A549 (cell line): ENCODE data around the gene ZNHIT2. TPM values are rescaled to one million over a fixed set of nuclear protein-coding genes. Genes with fewer than 3 reads are reported as not detected.
A peak's percentile ranks its signal among the peaks of the same experiment; 100 is the strongest.
"Not testable (repeated sequence)": the region's sequence is repeated elsewhere in the genome, so short reads cannot be mapped to it uniquely, and the experiment has no call there.

Experiments
- ATAC-seq, 2 experiments: fragments of 200-7000 bp in 1 of 2; fragments of >200 bp in 1 of 2; cut with Nextera tagmentation in 1 of 2; cut with Tn5 transposase in 1 of 2; 3 replicates each; pipeline versions ENCODE4 v1.8.0 to v1.9.1; 2018 to 2020; ENCODE audit warnings: mild to moderate bottlenecking in 1 of 2, moderate library complexity in 1 of 2
- CTCF ChIA-PET: fragments of 300-600 bp; sonication (Branson Sonifier 250); formaldehyde crosslinking; extraction: SDS; loops from one replicate; lab custom pipeline; 2021; ENCODE audit warnings: antibody characterized with exemption, inconsistent platforms; lab: Yijun Ruan, JAX
- POLR2A ChIA-PET: fragments of 350-600 bp; formaldehyde crosslinking; extraction: SDS; loops from one replicate; lab custom pipeline; 2021; ENCODE audit warnings: antibody characterized with exemption, inconsistent platforms; lab: Yijun Ruan, JAX
- DNase-seq, 2 experiments: peaks; one replicate each; pipeline versions ENCODE4 v3.0.0 to v3.0.0-alpha.2; 2011 to 2016; ENCODE audit warnings: low read depth in 1 of 2, low spot score in 1 of 2
- FAIRE-seq: peaks from 2 replicates; lab custom pipeline; 2011; peaks lifted over from hg19 to GRCh38; lab: Jason Lieb, UNC
- H3K27ac ChIP-seq, 2 experiments: fragments of >200 bp; sonication (Bioruptor Twin); formaldehyde crosslinking; 3 replicates each; pipeline ENCODE4 v1.5.1; 2016 to 2017
- H3K4me1 ChIP-seq: fragments of >200 bp; sonication (Bioruptor Twin); formaldehyde crosslinking; 3 replicates; pipeline ENCODE4 v1.6.1; 2016
- H3K4me2 ChIP-seq: fragments of >200 bp; sonication (Bioruptor Twin); formaldehyde crosslinking; 3 replicates; pipeline ENCODE4 v1.6.1; 2016
- H3K4me3 ChIP-seq: fragments of >200 bp; sonication (Bioruptor Twin); formaldehyde crosslinking; 3 replicates; pipeline ENCODE4 v1.5.1; 2016
- H3K9me3 ChIP-seq: fragments of >200 bp; sonication (Bioruptor Twin); formaldehyde crosslinking; 3 replicates; pipeline ENCODE4 v1.6.1; 2016
- BCL3 ChIP-seq: fragments of >200 bp; sonication (Bioruptor Twin); formaldehyde crosslinking; IDR thresholded peaks from 3 replicates; pipeline ENCODE4 v1.6.1; 2016
- CEBPB ChIP-seq, 2 experiments: fragments of >200 bp in 1 of 2; sonication (Bioruptor Twin) in 1 of 2; formaldehyde crosslinking in 1 of 2; IDR thresholded peaks; 2 replicates each; pipeline ENCODE4 v1.6.1; 2012 to 2016
- FOSL2 ChIP-seq, 2 experiments: fragments of 450-650 bp in 1 of 2; fragments of >200 bp in 1 of 2; sonication (Bioruptor Twin) in 1 of 2; formaldehyde crosslinking; IDR thresholded peaks; 2 replicates each; pipeline versions ENCODE4 v1.5.0 to v1.6.1; 2016 to 2020; ENCODE audit warnings: mild to moderate bottlenecking in 1 of 2, moderate library complexity in 1 of 2
- FOXS1 ChIP-seq: fragments of 250-450 bp; sonication (Bioruptor Pico); IDR thresholded peaks from 2 replicates; pipeline ENCODE4 v1.5.0; 2020; ENCODE audit warnings: mild to moderate bottlenecking, moderate library complexity
- HDAC2 ChIP-seq: fragments of 200-600 bp; sonication (generic); IDR thresholded peaks from 2 replicates; pipeline ENCODE4 v1.6.1; 2016
- HOXB5 ChIP-seq: fragments of 250-450 bp; sonication (Bioruptor Pico); IDR thresholded peaks from 2 replicates; pipeline ENCODE4 v1.5.0; 2020; ENCODE audit warnings: mild to moderate bottlenecking, moderate library complexity
- JUN ChIP-seq, 2 experiments: fragments of >200 bp; sonication (Bioruptor Twin); formaldehyde crosslinking; IDR thresholded peaks; 2 replicates in 1 of 2; 3 replicates in 1 of 2; pipeline ENCODE4 v1.6.1; 2016 to 2017
- JUNB ChIP-seq: fragments of >200 bp; sonication (Bioruptor Twin); formaldehyde crosslinking; IDR thresholded peaks from 2 replicates; pipeline ENCODE4 v1.6.1; 2016
- MAFK ChIP-seq: fragments of 450-650 bp; IDR thresholded peaks from 2 replicates; pipeline ENCODE4 v1.6.1; 2014; ENCODE audit not compliant: partially characterized antibody
- MYC ChIP-seq: IDR thresholded peaks from 2 replicates; pipeline ENCODE4 v1.6.1; 2012; ENCODE audit warnings: mild to moderate bottlenecking, inconsistent platforms, low read length, improper control_type of control experiment, borderline replicate concordance
- NPAS2 ChIP-seq: fragments of 250-450 bp; sonication (Bioruptor Pico); IDR thresholded peaks from 2 replicates; pipeline ENCODE4 v1.8.0; 2022; ENCODE audit warnings: mild to moderate bottlenecking, moderate library complexity, borderline replicate concordance
- POLR2A ChIP-seq: IDR thresholded peaks from 2 replicates; pipeline ENCODE4 v1.6.1; 2012; ENCODE audit warnings: mild to moderate bottlenecking, low read length
- SMC3 ChIP-seq: fragments of >200 bp; sonication (Bioruptor Twin); formaldehyde crosslinking; IDR thresholded peaks from 3 replicates; pipeline ENCODE4 v1.6.1; 2018; ENCODE audit warnings: inconsistent platforms
- WGBS: methylation state at CpG from one replicate; pipeline ENCODE4 v1.1.6; 2017; ENCODE audit errors: missing lambda C conversion rate; 5-methylcytosine and 5-hydroxymethylcytosine counted together
- polyA plus RNA-seq, 4 experiments: library from polyadenylated mRNA; depleted of rRNA in 3 of 4; stranded (reverse); fragments of >200 nt; fragmentation: RNase III in 1 of 4; extraction: RNeasy Plus Mini Kit Qiagen cat#74134 plus additional on column Dnase treatment in 1 of 4; gene quantifications; 2 replicates in 3 of 4; 3 replicates in 1 of 4; pipeline ENCODE4 v1.2.3, GENCODE V29; 2011 to 2017

ZNHIT2 gene
- polyA plus RNA-seq, 2 of the 4 experiments (the other 2 are of a cell fraction): 5.5 to 13.5 TPM

GRCh38 chr11:65151331-65151899, 33.9 kb upstream of the ZNHIT2 start:
- ATAC-seq: no peak
- Histone ChIP-seq H3K4me3 (no peak overlapping the region), H3K27ac (peak overlapping the region; percentile 76 to 82), H3K9me3 (peaks cover 8% of the 10 kb centered on the region), H3K4me1 (peaks cover 19% of the 10 kb centered on the region)
- CTCF ChIA-PET: interaction anchor here (0.6 to 2.1 kb wide), 5 partner anchors 30 to 1504 kb away, joined by 3 to 6 read pairs (median 4); partner anchors contain the start of genes CAPN1 and ZNHIT2
- POLR2A ChIA-PET: no interaction called here
- no peak for FAIRE-seq
- TF ChIP-seq FOXS1: no peak
- TF ChIP-seq BCL3: no peak
- TF ChIP-seq MYC: no peak
- TF ChIP-seq, all 56 proteins: peak for 0
- WGBS: 87% methylated on average over 3 of the region's 3 CpGs
- DNase-seq: no peak
- peak overlapping the region; percentile 67 for H3K4me2 ChIP-seq

GRCh38 chr11:65150509-65151299, 33.2 kb upstream of the ZNHIT2 start:
- Histone ChIP-seq H3K4me3 (no peak overlapping the region), H3K27ac (peak overlapping the region; percentile 76 to 82), H3K9me3 (peaks cover 8% of the 10 kb centered on the region), H3K4me2 (peak overlapping the region; percentile 67), H3K4me1 (peaks cover 19% of the 10 kb centered on the region)
- peak; percentile 89 to 95 for DNase-seq
- peak; percentile 97 to 99 for ATAC-seq
- no peak for FAIRE-seq
- TF ChIP-seq FOSL2 (IDR thresholded peaks at IDR 0.05) (peak; percentile 41; the same call in 1 of the 2 replicates), FOSL2 (CRISPR knock-in tag; IDR thresholded peaks at IDR 0.05) (peak; percentile 68), CEBPB (IDR thresholded peaks at IDR 0.05) (peak; percentile 18 to 66; a peak in 2 of 4 replicates), MAFK (peak; percentile 34), JUN (IDR thresholded peaks at IDR 0.05) (peak in 1 of 2 experiments; percentile 53; a peak in 2 of 5 replicates), POLR2A (peak; percentile 14; the same call in 1 of the 2 replicates), JUNB (no peak), NPAS2 (CRISPR knock-in tag) (no peak)
- ChIA-PET CTCF (interaction anchor here (0.7 to 2.1 kb wide), 4 partner anchors 31 to 47 kb away, joined by 3 to 6 read pairs (median 4); partner anchors contain the start of genes CAPN1 and ZNHIT2), POLR2A (no interaction called here)
- 27% methylated on average over 12 of the region's 12 CpGs for WGBS

DNA sequence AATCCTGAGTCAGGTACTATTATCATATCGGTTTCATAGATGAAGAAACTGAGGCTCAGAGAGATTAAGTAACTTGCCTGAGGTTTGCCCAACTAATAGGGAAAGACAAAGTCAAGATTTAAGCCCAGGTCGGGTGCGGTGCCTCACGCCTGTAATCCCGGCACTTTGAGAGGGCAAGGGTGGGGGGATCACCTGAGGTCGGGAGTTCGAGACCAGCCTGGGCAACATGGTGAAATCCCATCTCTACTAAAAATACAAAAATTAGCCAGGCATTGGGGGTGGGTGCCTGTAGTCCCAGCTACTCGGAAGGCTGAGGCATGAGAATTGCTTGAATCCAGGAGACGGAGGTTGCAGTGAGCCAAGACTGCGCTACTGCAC, 32.6 kb upstream of the ZNHIT2 start:
- peaks cover 19% of the 10 kb centered on the region for H3K4me1 ChIP-seq
- peak overlapping the region; percentile 76 to 82 for H3K27ac ChIP-seq
- peak overlapping the region; percentile 67 for H3K4me2 ChIP-seq
- ATAC-seq, DNase-seq, H3K4me3 ChIP-seq, POLR2A ChIA-PET, H3K9me3 ChIP-seq, FAIRE-seq: not testable (repeated sequence)
- CTCF ChIA-PET: interaction anchor here (0.7 to 1.3 kb wide), 2 partner anchors 35 to 48 kb away, joined by 3 to 4 read pairs; no protein-coding TSS in a partner anchor
- 78% methylated on average over 10 of the region's 10 CpGs for WGBS

- H3K27ac ChIP-seq: no peak overlapping the region
- no peak overlapping the region for H3K4me3 ChIP-seq
- TF ChIP-seq HOXB5 (CRISPR knock-in tag) (no peak), HDAC2 (no peak), FOSL2 (IDR thresholded peaks at IDR 0.05) (no peak), FOSL2 (CRISPR knock-in tag; IDR thresholded peaks at IDR 0.05) (no peak), SMC3 (no peak)
- ATAC-seq (no peak), DNase-seq (no peak), FAIRE-seq (no peak)
- peaks cover 8% of the 10 kb centered on the region for H3K9me3 ChIP-seq
- no peak overlapping the region for H3K4me2 ChIP-seq
- 88% methylated on average over 5 of the region's 5 CpGs for WGBS
- ChIA-PET POLR2A (interaction anchor here (2.4 kb wide), 1 partner anchor 14 kb away, joined by 7 read pairs; no protein-coding TSS in a partner anchor), CTCF (interaction anchor here (0.6 to 3.2 kb wide), 4 partner anchors 12 to 126 kb away, joined by 3 to 19 read pairs (median 4); no protein-coding TSS in a partner anchor)
- peaks cover 19% of the 10 kb centered on the region for H3K4me1 ChIP-seq
Observed at GRCh38 chr11:65148657-65149056, 31.2 kb upstream of the ZNHIT2 start.
